Testis (tissue), 3 donors: ENCODE results near the gene PTPRN2. TPM values are rescaled to one million over a fixed set of nuclear protein-coding genes. Genes with fewer than 3 reads are reported as not detected.

Experiments
- DNase-seq: peaks from one replicate; pipeline ENCODE4 v3.0.0-alpha.2; 2019
- H3K27ac ChIP-seq, 2 donors: fragments of 200-600 bp; sonication (generic); one replicate each; pipeline ENCODE4 v1.5.1; 2019
- H3K27me3 ChIP-seq: fragments of 200-600 bp; sonication (generic); one replicate; pipeline ENCODE4 v1.5.1; 2019
- H3K36me3 ChIP-seq: fragments of 200-600 bp; sonication (generic); one replicate; pipeline ENCODE4 v1.5.1; 2017; ENCODE audit warnings: low read depth; ENCODE audit errors: missing control alignments
- H3K4me1 ChIP-seq: fragments of 200-600 bp; sonication (generic); one replicate; pipeline ENCODE4 v1.5.1; 2019
- H3K4me3 ChIP-seq, 2 donors: fragments of 200-600 bp; sonication (generic); one replicate each; pipeline ENCODE4 v1.5.1; 2017 to 2019
- H3K9me3 ChIP-seq: fragments of 200-600 bp; sonication (generic); one replicate; pipeline ENCODE4 v1.5.1; 2017
- CTCF ChIP-seq, 3 experiments: fragments of 450-650 bp in 2 of 3; fragments of 200-600 bp in 1 of 3; sonication (generic) in 1 of 3; IDR thresholded peaks; one replicate each; pipeline ENCODE4 v1.5.1; 2016 to 2019; ENCODE audit warnings: antibody characterized with exemption in 3 of 3, mild to moderate bottlenecking in 2 of 3, moderate library complexity in 1 of 3
- POLR2A ChIP-seq: fragments of 450-650 bp; IDR thresholded peaks from one replicate; pipeline ENCODE4 v1.6.1; 2017; ENCODE audit warnings: antibody characterized with exemption, mild to moderate bottlenecking, moderate library complexity
- whole genome bisulfite sequencing, 2 donors: methylation state at CpG; one replicate each; pipeline ENCODE4 v1.1.5; 2018; 5-methylcytosine and 5-hydroxymethylcytosine counted together
- intact Hi-C: fragments of 100-400 bp; cut with DNase I; formaldehyde crosslinking; loops from one replicate; pipeline ENCODE4 v1.15.1; 2023; ENCODE audit warnings: low total_unique reads
- polyA plus RNA-seq: library from polyadenylated mRNA; stranded (reverse); fragments of 350-450 nt; fragmentation: Illumina TruSeq; extraction: RNeasy Lipid Tissue Mini Kit (QIAGEN cat#74804); gene quantifications from one replicate; pipeline ENCODE4 v1.2.3, GENCODE V29; 2014; ENCODE audit warnings: low read depth, low replicate concordance; ENCODE audit not compliant: insufficient read depth
- total RNA-seq, 2 donors: library from RNA; depleted of rRNA; stranded (reverse); fragments of >200 nt; gene quantifications; one replicate each; pipeline ENCODE4 v1.2.3, GENCODE V29; 2016

The PTPRN2 gene
- total and polyA plus RNA-seq, 3 donors from 2014 or later = 9.3 to 10.8 (median 9.8) TPM

- Histone ChIP-seq H3K36me3 (no peaks in the 10 kb centered on the region), H3K4me3 (peak overlapping the region; percentile 18 to 41), H3K4me1 (peaks cover 8% of the 10 kb centered on the region), H3K27ac (no peak overlapping the region), H3K27me3 (no peaks in the 10 kb centered on the region), H3K9me3 (no peaks in the 10 kb centered on the region)
- TF ChIP-seq CTCF (IDR thresholded peaks at IDR 0.05) (no peak), POLR2A (no peak)
- peak; percentile 10 for DNase-seq
- WGBS, 2 donors = 3 to 13% methylated on average over 5 to 64 of the region's 64 CpGs
- intact Hi-C loops = no loop called here
Observed at GRCh38 chr7:157691586-157692459, 895.8 kb downstream of the PTPRN2 start.

GRCh38 chr7:157690833-157691585 is 896.6 kb downstream of the PTPRN2 start:
- Histone ChIP-seq H3K4me1 (peaks cover 8% of the 10 kb centered on the region), H3K36me3 (no peaks in the 10 kb centered on the region), H3K4me3 (peak overlapping the region; percentile 39 to 41), H3K27me3 (no peaks in the 10 kb centered on the region), H3K27ac (no peak overlapping the region), H3K9me3 (no peaks in the 10 kb centered on the region)
- no peak for TF ChIP-seq CTCF (IDR thresholded peaks at IDR 0.05)
- 1 to 2% methylated on average over 22 to 52 of the region's 72 CpGs for WGBS, 2 donors
- peak; percentile 75 for DNase-seq
- intact Hi-C loops = no loop called here

- Histone ChIP-seq H3K27me3 (no peaks in the 10 kb centered on the region), H3K4me1 (peaks cover 8% of the 10 kb centered on the region), H3K9me3 (no peaks in the 10 kb centered on the region), H3K4me3 (peak overlapping the region; percentile 39 to 53), H3K36me3 (no peaks in the 10 kb centered on the region), H3K27ac (no peak overlapping the region)
- intact Hi-C loops = no loop called here
- TF ChIP-seq CTCF (IDR thresholded peaks at IDR 0.05) (no peak), POLR2A (no peak)
- 2 to 4% methylated on average over 34 to 65 of the region's 70 CpGs for WGBS, 2 donors
- DNase-seq = no peak
Observed at GRCh38 chr7:157690058-157690832, 897.4 kb downstream of the PTPRN2 start.

- DNase-seq = peak; percentile 13
- 8 to 13% methylated on average over 25 to 59 of the region's 59 CpGs for WGBS, 2 donors
Observed at GRCh38 chr7:157689269-157690057, 898.2 kb downstream of the PTPRN2 start.

More at GRCh38 chr7:157689269-157690057, 898.2 kb downstream of the PTPRN2 start:
- Histone ChIP-seq H3K27me3 (no peaks in the 10 kb centered on the region), H3K9me3 (no peaks in the 10 kb centered on the region), H3K27ac (no peak overlapping the region), H3K4me1 (peaks cover 8% of the 10 kb centered on the region), H3K36me3 (no peaks in the 10 kb centered on the region), H3K4me3 (peak overlapping the region in 1 of 2 donors; percentile 53)
- TF ChIP-seq POLR2A = no peak
- no peak for TF ChIP-seq CTCF (IDR thresholded peaks at IDR 0.05)
- intact Hi-C loops = no loop called here
